Effector memory CD8-positive, alpha-beta T cell (primary cell): ENCODE data around the gene ZNF239.
"Not testable (repeated sequence)": the region's sequence is repeated elsewhere in the genome, so short reads cannot be mapped to it uniquely, and the experiment has no call there.

Source experiments
- ATAC-seq: fragments of 150-1000 bp; cut with Tn5 transposase; replicated peaks from 2 replicates; pipeline ENCODE4 v1.10.0; 2021; ENCODE audit warnings: mild to moderate bottlenecking, moderate library complexity
- DNase-seq, 3 experiments: peaks; one replicate each; pipeline ENCODE4 v3.0.0; 2021
- H3K27ac Mint-ChIP-seq, 2 donors: one replicate each; pipeline ENCODE4 v1.8.0; 2022; ENCODE audit warnings: mild to moderate bottlenecking in 2 of 2, mixed read lengths in 2 of 2, moderate library complexity in 2 of 2
- H3K27me3 Mint-ChIP-seq, 2 donors: one replicate each; pipeline ENCODE4 v1.8.0; 2022; ENCODE audit warnings: mixed read lengths in 2 of 2
- H3K36me3 Mint-ChIP-seq: one replicate; pipeline ENCODE4 v1.8.0; 2022; ENCODE audit warnings: mild to moderate bottlenecking, moderate library complexity, mixed read lengths; ENCODE audit not compliant: insufficient read depth
- H3K4me1 Mint-ChIP-seq, 2 donors: one replicate each; pipeline ENCODE4 v1.8.0; 2022; ENCODE audit warnings: low read depth in 2 of 2, mixed read lengths in 2 of 2
- H3K4me3 Mint-ChIP-seq, 2 donors: one replicate each; pipeline ENCODE4 v1.8.0; 2022; ENCODE audit warnings: mild to moderate bottlenecking in 2 of 2, mixed read lengths in 2 of 2, moderate library complexity in 2 of 2
- H3K9me3 Mint-ChIP-seq, 2 donors: one replicate each; pipeline ENCODE4 v1.8.0; 2022; ENCODE audit warnings: mixed read lengths in 2 of 2

The ZNF239 gene

DNA sequence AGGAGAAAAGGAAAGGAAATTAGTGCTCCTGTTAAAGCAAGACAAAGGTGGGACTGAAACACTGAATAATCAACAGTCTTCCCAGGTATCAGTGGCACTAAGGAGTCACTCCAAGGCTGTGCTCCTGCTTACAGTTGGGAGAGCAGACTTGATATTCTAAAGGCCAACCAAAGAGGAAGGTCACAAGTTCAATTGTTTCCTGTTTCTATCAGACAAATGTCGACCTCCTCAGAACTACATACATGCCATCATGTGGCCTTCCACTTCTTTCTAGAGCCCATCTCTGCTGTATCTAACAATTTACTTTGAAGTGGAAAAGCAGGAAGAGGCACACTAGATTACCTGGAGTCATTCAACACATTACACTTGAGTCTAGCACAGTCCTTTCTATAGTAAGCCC lies 3.4 kb downstream of the ZNF239 start:
- H3K4me3 Mint-ChIP-seq: no peak overlapping the region
- peaks cover 2 to 5% of the 10 kb centered on the region in 2 donors for H3K9me3 Mint-ChIP-seq
- peaks cover 23 to 24% of the 10 kb centered on the region in 2 donors for H3K4me1 Mint-ChIP-seq
- ATAC-seq: no peak
- H3K27me3 Mint-ChIP-seq: no peaks in the 10 kb centered on the region
- peaks cover 15% of the 10 kb centered on the region for H3K36me3 Mint-ChIP-seq
- peak overlapping the region in 1 of 2 donors; percentile 11 for H3K27ac Mint-ChIP-seq
- DNase-seq: no peak

DNA sequence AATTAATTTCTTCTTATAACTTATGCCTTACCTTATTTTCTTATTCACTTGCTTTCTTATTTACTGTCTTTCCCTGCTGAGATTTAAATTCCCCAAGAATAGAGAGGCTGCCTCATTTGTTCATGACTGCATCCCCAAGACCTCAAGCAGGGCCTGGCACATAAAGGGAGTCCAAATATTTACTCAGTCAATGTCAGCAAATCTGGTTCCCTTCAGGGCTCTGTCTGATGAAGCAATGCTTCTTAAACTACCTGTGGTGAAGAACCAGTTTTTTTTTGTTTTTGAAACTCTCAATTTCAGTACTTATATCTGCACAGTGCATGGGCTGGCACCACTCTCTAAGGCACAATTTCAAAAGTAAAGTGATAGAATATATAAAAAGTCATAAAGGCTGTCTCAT lies 4.7 kb downstream of the ZNF239 start:
- DNase-seq: no peak
- Mint-ChIP-seq H3K27me3 (no peaks in the 10 kb centered on the region), H3K4me3 (no peak overlapping the region), H3K4me1 (peaks cover 10 to 13% of the 10 kb centered on the region in 2 donors), H3K9me3 (no peaks in the 10 kb centered on the region), H3K36me3 (peaks cover 8% of the 10 kb centered on the region), H3K27ac (no peak overlapping the region)
- ATAC-seq: no peak

DNA sequence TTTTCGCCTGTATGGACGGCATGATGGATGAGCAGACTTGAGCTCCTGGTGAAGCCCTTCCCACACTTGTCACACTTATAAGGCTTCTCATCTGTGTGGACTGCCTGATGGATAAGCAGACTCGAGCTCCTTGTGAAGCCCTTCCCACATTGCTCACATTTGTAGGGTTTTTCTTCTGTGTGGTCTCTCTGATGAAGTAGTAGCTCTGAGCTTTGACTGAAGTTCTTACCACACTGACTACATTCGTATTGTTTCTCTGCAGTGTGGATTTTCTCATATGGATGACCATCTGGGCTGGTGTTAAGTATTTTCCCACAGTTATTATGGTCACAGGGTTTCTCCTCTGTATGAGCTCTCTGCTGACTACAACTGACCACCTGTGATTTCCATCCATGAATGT lies 17.2 kb downstream of the ZNF239 start:
- no peak for ATAC-seq
- Mint-ChIP-seq H3K27me3 (no peaks in the 10 kb centered on the region), H3K4me1 (no peaks in the 10 kb centered on the region), H3K27ac (no peak overlapping the region), H3K36me3 (peaks cover 2% of the 10 kb centered on the region), H3K4me3 (no peak overlapping the region), H3K9me3 (peaks cover 7 to 24% of the 10 kb centered on the region in 2 donors)
- DNase-seq: no peak

DNA sequence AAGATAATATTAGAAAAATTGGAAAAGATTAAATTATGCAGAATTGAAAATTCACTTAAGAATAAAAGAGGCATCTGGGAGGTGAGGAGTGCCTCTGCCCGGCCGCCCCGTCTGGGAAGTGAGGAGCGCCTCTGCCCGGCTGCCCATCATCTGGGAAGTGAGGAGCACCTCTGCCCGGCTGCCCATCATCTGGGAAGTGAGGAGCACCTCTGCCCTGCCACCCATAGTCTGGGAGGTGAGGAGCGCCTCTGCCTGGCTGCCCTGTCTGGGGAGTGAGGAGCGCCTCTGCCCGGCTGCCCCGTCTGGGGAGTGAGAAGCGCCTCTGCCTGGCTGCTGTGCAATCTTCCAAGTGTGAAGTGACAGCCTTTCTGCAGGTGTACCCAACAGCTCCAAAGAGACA lies 30.7 kb downstream of the ZNF239 start:
- not testable (repeated sequence) for ATAC-seq, H3K36me3 Mint-ChIP-seq, H3K9me3 Mint-ChIP-seq, H3K4me3 Mint-ChIP-seq, DNase-seq, H3K4me1 Mint-ChIP-seq, H3K27ac Mint-ChIP-seq
- H3K27me3 Mint-ChIP-seq: peaks cover 0 to 10% of the 10 kb centered on the region in 2 donors

DNA sequence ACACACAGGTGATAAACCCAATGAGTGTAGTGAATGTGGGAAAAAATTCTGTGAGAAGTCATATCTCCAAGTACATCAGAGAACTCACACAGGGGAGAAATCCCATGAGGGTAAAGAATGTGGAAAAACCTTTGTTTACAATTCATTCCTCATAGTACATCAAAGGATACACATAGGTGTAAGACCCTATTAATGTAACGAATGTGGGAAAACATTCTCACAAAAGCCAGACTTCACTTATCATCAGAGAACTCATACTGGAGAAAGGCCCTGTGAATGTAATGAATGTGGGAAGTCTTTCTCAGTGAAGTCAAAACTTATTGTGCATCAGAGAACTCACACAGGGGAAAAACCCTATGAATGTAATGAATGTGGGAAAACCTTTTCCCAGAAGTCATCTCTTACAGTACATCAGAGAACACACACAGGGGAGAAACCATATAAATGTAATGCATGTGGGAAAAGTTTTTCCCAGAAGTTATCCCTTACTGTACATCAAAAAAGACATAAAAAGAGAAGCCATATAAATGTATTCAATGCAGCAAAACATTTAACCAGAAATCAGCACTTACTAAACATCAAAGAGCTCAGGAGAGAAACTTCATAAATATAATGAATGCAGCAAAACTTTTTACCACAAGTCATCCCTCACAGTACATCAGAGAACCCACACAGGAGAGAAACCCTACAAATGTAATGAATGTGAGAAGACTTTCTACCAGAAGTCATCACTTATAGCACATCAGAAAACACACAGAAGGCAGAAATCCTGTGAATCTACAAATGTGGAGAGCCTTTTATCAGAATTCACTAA lies 49.8 kb downstream of the ZNF239 start:
- DNase-seq: no peak
- no peak for ATAC-seq
- Mint-ChIP-seq H3K4me1 (no peaks in the 10 kb centered on the region), H3K4me3 (no peak overlapping the region), H3K9me3 (peaks cover 8 to 35% of the 10 kb centered on the region in 2 donors), H3K27me3 (no peaks in the 10 kb centered on the region), H3K36me3 (no peaks in the 10 kb centered on the region), H3K27ac (no peak overlapping the region)
